Mucosa of stomach (tissue), 1 donor: ENCODE data around the gene TMEM52.

Source experiments
- H3K27me3 ChIP-seq: one replicate; pipeline ENCODE4 v1.7.0; 2013; ENCODE audit warnings: mild to moderate bottlenecking, low read length; ENCODE audit not compliant: control insufficient read depth, insufficient read depth
- H3K36me3 ChIP-seq: one replicate; pipeline ENCODE4 v1.7.0; 2013; ENCODE audit warnings: low read length; ENCODE audit not compliant: control insufficient read depth, insufficient read depth
- H3K4me1 ChIP-seq: one replicate; pipeline ENCODE4 v1.7.0; 2013; ENCODE audit warnings: mild to moderate bottlenecking, low read length; ENCODE audit not compliant: control insufficient read depth, insufficient read depth
- H3K4me3 ChIP-seq: one replicate; pipeline ENCODE4 v1.7.0; 2013; ENCODE audit warnings: low read length
- H3K9ac ChIP-seq: one replicate; pipeline ENCODE4 v1.7.0; 2013; ENCODE audit warnings: mild to moderate bottlenecking, low read length, moderate library complexity
- H3K9me3 ChIP-seq: one replicate; pipeline ENCODE4 v1.7.0; 2013; ENCODE audit warnings: mild to moderate bottlenecking, low read length, moderate library complexity; ENCODE audit not compliant: control insufficient read depth
- donor health status: Pancreatic carcinoma.

The TMEM52 gene

DNA sequence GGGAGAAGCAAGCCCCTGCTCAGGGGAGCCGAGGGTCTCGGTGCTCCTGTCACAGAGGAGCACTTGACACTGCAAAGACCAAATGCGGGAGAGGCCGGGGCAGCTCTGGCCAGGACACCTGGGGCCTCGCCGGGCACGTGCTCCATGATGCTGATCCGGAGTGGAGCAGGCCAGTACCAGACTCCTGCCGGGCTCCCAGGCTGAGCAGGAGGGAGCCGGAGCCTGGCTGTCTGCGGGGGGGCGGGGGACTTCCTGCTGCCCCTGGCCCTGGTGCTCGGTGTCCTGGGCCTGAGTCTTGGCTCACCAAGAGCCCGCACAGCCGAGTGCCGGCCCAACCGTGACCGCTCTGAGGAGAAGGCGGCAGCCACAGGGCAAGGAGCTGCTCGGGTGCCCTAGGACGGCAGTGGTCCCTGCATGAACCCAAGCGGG lies 38.5 kb upstream of the TMEM52 start:
- H3K9me3 ChIP-seq, result no peaks in the 10 kb centered on the region
- no peak overlapping the region for H3K9ac ChIP-seq
- H3K4me3 ChIP-seq, result no peak overlapping the region
- peaks cover 20% of the 10 kb centered on the region for H3K27me3 ChIP-seq
- H3K4me1 ChIP-seq, result peaks cover 9% of the 10 kb centered on the region
- no peaks in the 10 kb centered on the region for H3K36me3 ChIP-seq

DNA sequence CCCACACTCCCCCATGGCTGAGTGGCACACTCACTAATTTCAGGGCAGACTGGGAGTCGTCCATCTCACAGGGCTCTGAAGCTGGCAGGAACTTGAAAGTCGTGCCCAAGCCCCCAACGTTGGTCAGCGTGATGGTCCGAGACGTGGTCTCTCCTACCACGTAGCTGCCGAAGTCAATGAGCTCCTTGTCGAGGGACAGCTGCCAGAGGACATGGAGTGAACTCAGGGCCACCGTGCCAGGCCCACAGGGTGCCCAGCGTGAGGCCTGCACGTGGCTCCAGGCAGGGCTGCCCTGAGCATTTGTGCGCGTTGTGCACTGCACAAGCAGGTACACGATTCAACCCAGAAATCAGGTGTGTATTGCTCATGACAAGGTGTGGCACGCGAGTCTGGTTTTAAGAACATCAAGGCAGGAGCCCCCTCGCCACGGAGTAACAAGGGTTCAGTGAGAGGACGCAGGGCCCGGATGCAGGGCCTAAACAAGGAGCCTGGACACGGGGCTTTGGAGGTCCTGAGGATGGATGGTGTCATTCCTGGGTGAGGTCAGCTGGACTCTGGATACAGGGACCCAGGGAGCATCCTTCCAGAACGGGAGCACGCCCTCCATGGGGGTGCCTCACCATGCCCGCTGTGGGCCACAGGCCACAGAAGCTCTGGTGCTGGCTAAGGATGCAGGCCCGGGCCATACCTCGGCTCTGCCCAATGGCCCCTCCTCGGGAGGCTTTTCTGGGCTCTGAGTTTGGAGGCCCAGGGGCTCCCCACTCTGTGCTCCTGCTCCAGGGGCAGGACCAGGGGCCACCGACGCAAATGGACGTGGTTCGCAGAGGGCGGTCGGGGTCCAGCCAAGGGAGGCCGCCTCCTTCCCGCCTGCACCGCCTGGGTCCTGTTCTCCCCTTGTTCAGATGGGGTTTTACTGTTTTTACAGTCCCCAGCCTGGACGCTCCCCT lies 37.8 kb upstream of the TMEM52 start:
- no peaks in the 10 kb centered on the region for H3K9me3 ChIP-seq
- H3K4me3 ChIP-seq, result no peak overlapping the region
- no peak overlapping the region for H3K9ac ChIP-seq
- H3K27me3 ChIP-seq, result peaks cover 20% of the 10 kb centered on the region
- no peaks in the 10 kb centered on the region for H3K36me3 ChIP-seq
- peaks cover 9% of the 10 kb centered on the region for H3K4me1 ChIP-seq

DNA sequence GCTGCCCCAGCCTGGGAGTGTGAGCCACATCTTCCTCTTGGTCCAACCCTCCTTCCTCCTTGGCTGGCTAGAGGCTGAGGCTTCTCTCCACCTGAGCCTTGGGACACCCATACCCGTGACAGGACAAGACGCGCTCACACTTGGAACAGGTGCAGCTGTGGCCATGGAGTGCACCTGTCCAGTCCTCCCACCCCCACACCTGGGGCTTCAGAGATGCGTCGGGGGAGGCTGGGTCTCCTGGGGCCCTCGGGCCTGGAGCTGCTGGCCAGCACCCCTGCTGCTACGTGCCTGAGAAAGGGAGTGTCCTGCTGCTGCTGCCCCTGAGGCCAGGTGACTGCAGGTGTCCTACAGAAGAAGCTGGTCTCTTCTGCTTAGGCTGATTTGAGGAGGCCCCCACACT lies 37.0 kb upstream of the TMEM52 start:
- peaks cover 19% of the 10 kb centered on the region for H3K27me3 ChIP-seq
- peaks cover 9% of the 10 kb centered on the region for H3K4me1 ChIP-seq
- H3K9me3 ChIP-seq, result no peaks in the 10 kb centered on the region
- H3K4me3 ChIP-seq, result no peak overlapping the region
- H3K9ac ChIP-seq, result no peak overlapping the region
- H3K36me3 ChIP-seq, result no peaks in the 10 kb centered on the region

DNA sequence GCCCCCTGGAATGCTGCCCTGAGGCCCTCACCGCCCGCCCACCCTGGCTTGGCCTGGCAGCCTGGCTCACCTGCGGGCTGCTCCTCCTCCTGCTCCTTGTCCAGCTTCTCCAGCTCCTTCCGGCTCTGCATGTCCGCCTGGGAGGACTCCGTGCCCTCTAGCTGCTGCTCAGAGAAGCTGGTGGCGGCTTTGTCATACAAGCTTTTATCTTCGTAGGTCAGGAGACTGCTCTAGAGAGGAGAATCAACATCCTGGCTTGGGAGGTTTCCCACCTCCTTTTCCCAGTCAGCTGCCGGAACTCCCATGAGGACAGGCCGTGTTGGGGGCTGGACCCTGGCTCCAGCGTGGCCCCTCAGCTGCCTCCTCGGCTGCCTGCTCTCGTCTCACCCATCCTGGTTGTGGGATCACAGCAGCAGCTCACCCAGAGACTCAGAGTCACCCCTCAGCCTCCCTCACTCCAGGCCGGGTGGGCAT lies 36.6 kb upstream of the TMEM52 start:
- Histone ChIP-seq H3K27me3 (peaks cover 14% of the 10 kb centered on the region), H3K4me1 (peaks cover 9% of the 10 kb centered on the region), H3K9me3 (no peaks in the 10 kb centered on the region), H3K36me3 (no peaks in the 10 kb centered on the region), H3K9ac (no peak overlapping the region), H3K4me3 (no peak overlapping the region)

DNA sequence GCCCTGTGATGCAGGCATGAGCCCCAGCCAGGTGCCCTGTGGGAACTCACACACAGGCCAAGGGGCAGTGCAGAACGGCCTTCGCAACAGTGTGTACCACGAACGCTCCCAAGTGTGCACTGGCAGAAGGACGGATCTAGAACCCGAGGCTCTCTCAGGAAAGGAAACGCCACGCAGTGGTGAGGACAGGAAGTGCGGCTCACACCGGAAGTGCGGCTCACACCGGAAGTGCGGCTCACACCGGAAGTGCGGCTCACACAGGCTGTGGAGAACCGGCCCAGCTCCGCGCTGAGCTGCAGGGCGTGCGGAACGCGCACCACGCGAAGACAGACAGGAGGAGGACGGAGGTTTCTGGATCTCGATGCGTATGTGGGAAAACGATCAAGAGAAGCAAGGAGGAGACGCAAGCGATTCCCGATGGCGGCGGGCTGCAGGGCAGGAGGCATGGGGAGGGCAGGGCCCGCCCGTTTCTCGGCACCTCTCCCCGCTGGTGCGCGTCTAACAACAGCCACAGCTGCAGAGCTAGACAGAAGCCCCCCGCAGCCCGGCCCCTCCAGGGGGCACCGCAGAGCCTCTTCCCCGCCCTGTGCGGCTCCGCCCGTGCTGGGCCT lies 35.9 kb upstream of the TMEM52 start:
- no peak overlapping the region for H3K9ac ChIP-seq
- peaks cover 9% of the 10 kb centered on the region for H3K27me3 ChIP-seq
- peaks cover 4% of the 10 kb centered on the region for H3K4me1 ChIP-seq
- H3K4me3 ChIP-seq, result no peak overlapping the region
- H3K36me3 ChIP-seq, result no peaks in the 10 kb centered on the region
- H3K9me3 ChIP-seq, result no peaks in the 10 kb centered on the region

DNA sequence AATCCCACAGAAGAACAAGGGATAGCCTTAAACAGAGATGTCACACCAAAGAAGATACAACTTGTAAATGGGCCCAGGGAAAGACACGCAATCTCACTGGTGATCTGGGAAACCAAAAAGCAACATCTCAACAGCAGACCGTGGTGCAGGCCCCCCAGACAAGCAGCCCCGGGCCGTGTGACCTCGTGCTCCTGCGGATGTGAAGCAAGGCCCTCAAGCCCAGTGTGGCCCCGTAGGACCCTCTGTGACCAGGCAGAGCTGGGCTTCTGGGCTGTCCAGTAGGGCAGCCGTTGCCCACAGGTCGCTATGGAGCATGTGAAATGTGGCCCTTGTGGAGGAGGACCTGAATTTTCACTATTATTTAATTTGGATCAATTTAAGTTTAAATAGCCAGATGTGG lies 34.9 kb upstream of the TMEM52 start:
- H3K4me1 ChIP-seq, result no peaks in the 10 kb centered on the region
- peaks cover 5% of the 10 kb centered on the region for H3K27me3 ChIP-seq
- no peak overlapping the region for H3K9ac ChIP-seq
- no peak overlapping the region for H3K4me3 ChIP-seq
- no peaks in the 10 kb centered on the region for H3K9me3 ChIP-seq
- no peaks in the 10 kb centered on the region for H3K36me3 ChIP-seq

DNA sequence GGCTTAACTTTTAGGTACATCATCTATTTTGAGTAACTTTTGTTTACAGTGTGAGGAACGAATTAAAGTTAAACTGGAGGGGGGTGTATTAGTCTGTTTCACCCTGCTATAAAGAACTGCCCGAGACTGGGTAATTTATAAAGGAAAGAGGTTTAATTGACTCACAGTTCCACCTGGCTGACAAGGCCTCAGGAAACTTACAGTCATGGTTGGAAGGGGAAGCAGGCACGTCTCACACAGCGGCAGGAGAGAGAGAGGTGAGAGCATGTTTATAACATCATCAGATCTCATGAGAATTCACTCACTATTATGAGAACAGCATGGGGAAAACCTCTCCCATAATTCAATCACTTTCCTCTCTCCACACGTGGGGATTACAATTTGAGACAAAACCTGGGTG lies 31.9 kb upstream of the TMEM52 start:
- no peak overlapping the region for H3K9ac ChIP-seq
- peaks cover 7% of the 10 kb centered on the region for H3K4me1 ChIP-seq
- no peaks in the 10 kb centered on the region for H3K9me3 ChIP-seq
- H3K4me3 ChIP-seq, result no peak overlapping the region
- peaks cover 5% of the 10 kb centered on the region for H3K27me3 ChIP-seq
- H3K36me3 ChIP-seq, result no peaks in the 10 kb centered on the region

DNA sequence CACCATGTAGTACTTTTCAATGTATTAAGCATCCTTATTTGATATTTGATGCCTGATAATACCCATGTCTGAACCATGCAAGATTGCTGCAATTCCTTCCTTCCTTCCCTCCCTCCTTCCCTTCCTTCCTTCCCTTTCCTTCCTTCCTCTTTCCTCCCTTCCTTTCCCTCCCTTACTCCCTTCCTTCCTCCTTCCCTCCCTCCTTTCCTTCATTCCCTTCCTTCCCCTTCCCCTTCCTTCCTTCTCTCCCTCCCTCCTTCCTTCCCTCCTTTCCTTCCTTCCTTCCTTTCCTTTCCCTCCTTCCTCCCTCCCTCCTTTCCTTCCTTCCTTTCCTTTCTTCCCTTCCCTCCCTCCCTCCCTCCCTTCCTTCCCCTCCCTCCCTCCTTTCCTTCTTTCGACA lies 29.7 kb upstream of the TMEM52 start:
- H3K27me3 ChIP-seq, result peaks cover 9% of the 10 kb centered on the region
- H3K9me3 ChIP-seq, result no peaks in the 10 kb centered on the region
- no peak overlapping the region for H3K4me3 ChIP-seq
- peaks cover 12% of the 10 kb centered on the region for H3K4me1 ChIP-seq
- H3K9ac ChIP-seq, result no peak overlapping the region
- H3K36me3 ChIP-seq, result no peaks in the 10 kb centered on the region

DNA sequence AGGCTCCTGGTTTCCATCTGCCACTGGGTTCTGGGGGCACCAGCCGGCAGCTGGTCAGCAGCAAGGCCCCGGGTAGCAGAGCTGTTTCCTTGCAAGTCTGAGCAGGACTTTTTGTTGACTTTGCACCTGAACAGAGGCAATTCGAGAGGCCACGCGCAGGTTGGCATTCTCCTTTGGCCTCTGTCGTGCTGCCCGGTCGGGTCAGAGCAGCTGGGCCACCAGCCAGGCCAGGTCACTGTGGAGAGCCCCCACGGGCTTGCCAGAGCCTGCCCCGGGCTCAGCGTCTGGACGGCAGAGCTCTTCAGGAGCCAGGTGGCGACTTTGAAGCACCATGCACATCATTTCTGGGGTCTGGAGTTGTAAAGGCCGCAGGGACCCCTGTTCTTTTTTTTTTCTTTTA lies 28.4 kb upstream of the TMEM52 start:
- Histone ChIP-seq H3K9me3 (no peaks in the 10 kb centered on the region), H3K4me3 (no peak overlapping the region), H3K27me3 (peaks cover 21% of the 10 kb centered on the region), H3K4me1 (peaks cover 12% of the 10 kb centered on the region), H3K36me3 (no peaks in the 10 kb centered on the region), H3K9ac (no peak overlapping the region)

DNA sequence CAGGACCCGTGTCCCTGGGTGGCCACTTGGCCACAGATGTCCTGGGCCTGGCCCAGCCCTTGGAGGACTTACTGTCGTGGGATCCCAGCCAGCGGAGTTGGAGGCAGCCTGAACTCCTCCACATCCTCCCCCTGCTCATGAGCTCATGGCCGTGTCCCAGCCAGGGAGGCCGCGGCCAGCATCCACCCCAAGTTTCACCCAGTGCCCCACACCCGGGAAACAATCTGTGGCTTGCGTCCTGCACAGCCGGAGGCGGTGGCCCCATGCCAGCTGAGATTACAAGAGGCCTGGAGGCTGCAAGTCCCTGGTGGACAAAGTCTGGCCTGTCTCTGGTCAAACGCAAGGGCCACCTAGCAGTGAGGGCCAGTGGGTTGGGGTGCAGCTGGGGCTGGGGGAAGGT lies 27.5 kb upstream of the TMEM52 start:
- Histone ChIP-seq H3K27me3 (peaks cover 28% of the 10 kb centered on the region), H3K4me3 (no peak overlapping the region), H3K9ac (no peak overlapping the region), H3K4me1 (peaks cover 12% of the 10 kb centered on the region), H3K9me3 (no peaks in the 10 kb centered on the region), H3K36me3 (no peaks in the 10 kb centered on the region)

DNA sequence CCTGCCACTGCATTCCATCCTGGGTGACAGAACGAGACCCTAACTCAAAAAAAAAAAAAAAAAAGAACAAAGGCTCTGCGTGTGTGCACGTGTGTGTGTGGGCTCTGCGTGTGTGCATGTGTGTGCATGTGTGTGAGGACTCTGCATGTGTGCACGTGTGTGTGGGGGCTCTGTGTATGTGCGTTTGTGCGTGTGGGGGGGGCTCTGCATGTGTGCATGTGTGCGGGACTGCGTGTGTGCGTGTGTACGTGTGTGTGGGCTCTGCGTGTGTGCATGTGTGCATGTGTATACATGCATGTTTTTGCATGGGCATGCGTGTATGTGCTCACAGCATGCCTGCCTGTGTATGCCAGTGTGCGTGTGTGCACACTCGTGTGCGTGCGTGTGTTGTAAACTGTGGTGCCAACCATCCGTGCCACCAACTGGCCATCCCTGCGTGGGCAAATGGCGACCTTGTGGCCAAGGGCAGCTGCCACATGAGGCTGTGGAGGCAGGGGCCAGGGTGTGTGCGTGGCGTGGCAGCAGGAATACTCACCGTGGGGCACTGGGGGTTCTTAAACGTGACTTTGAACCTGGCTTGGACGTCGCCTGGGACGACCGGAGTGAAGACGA lies 26.8 kb upstream of the TMEM52 start:
- Histone ChIP-seq H3K27me3 (peaks cover 28% of the 10 kb centered on the region), H3K9ac (no peak overlapping the region), H3K4me3 (no peak overlapping the region)

More for the DNA sequence above, 26.8 kb upstream of the TMEM52 start:
- Histone ChIP-seq H3K9me3 (no peaks in the 10 kb centered on the region), H3K4me1 (peaks cover 12% of the 10 kb centered on the region), H3K36me3 (no peaks in the 10 kb centered on the region)
